Measurements from ENCODE around the gene GTF2IRD1.

DNA sequence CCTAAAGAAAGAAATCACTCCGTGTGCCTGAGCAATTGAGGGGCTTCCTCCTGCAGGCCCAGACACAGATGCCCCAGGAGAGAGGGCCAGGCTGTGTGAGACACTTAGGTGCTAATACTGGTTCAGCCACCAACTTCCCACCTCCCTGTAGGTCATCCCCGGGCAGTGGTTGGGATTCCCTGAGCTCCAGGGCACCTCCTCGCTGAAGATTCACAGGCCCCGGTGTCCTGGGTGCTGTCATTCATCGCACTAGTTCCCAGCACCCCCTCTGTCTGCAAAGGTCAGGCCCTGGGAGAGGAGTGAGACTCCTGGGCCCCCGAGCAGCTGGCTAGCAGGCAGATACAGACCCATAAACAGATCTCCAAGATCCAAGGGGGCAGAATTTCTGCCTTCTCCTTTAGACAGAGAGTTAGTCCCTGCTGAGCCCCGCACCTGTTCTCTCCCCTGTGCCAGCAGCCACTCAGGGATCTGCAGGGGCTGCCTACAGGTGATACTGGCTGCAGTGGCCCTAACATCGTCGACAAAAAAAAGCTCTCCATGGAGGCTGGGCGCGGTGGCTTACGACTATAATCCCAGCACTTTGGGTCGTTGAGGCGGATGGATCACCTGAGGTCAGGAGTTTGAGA is 165.6 kb downstream of the GTF2IRD1 start:
- no peak for TF ChIP-seq CTCF (IDR thresholded peaks at IDR 0.05; ENCODE audit: low read depth, low read length, poor library complexity, severe bottlenecking)
- TF ChIP-seq EZH2phosphoT487 (IDR thresholded peaks at IDR 0.05; ENCODE audit: borderline replicate concordance, low read length): no peak

Data from DOHH2 (cell line).